ENCODE results near the gene STAC3.

Gene STAC3

GRCh38 chr12:57194253-57194652, 56.7 kb downstream of the STAC3 start:
- H3K9ac ChIP-seq (ENCODE audit: low read length): no peak overlapping the region
- H3K4me3 ChIP-seq (ENCODE audit: low read depth, low read length): no peak overlapping the region
- H3K4me1 ChIP-seq (ENCODE audit: control insufficient read depth, insufficient read depth, low read length): no peaks in the 10 kb centered on the region
- H3K9me3 ChIP-seq (ENCODE audit: control insufficient read depth, insufficient read depth, low read depth, low read length): no peaks in the 10 kb centered on the region
- H3K27ac ChIP-seq (ENCODE audit: low read depth, low read length): no peak overlapping the region
- no peaks in the 10 kb centered on the region for H3K27me3 ChIP-seq (ENCODE audit: control insufficient read depth, insufficient read depth, low read length)
- peaks cover 100% of the 10 kb centered on the region for H3K36me3 ChIP-seq (ENCODE audit: control insufficient read depth, insufficient read depth, low read length)

DNA sequence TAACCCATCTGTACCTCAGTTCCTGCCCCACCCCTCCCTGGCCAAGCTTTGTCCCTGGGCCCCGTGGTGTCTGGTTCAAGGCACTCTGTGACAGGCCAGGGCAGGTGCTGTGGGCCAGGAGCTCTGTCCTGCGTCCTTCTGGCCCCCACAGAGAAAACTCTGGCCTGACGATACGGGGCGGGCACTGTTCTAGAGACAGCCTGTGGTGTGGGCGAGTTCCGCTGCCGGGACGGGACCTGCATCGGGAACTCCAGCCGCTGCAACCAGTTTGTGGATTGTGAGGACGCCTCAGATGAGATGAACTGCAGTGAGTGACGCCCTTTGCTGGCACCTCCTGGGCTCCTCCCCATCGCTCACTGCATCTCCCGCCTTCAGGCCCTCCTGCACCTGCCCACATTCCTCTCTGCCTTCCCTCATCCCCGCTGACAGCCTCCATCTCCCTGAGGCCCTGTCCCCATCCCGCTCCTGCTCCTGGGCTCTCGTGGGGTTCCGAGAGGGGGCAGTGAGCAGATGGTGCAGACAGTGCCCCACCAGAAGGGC, 57.2 kb downstream of the STAC3 start:
- Histone ChIP-seq H3K9me3 (ENCODE audit: control insufficient read depth, insufficient read depth, low read depth, low read length) (no peaks in the 10 kb centered on the region), H3K4me1 (ENCODE audit: control insufficient read depth, insufficient read depth, low read length) (no peaks in the 10 kb centered on the region)

More for the DNA sequence above, 57.2 kb downstream of the STAC3 start:
- H3K36me3 ChIP-seq (ENCODE audit: control insufficient read depth, insufficient read depth, low read length): peaks cover 100% of the 10 kb centered on the region
- no peak overlapping the region for H3K27ac ChIP-seq (ENCODE audit: low read depth, low read length)
- no peak overlapping the region for H3K4me3 ChIP-seq (ENCODE audit: low read depth, low read length)
- H3K9ac ChIP-seq (ENCODE audit: low read length): no peak overlapping the region
- H3K27me3 ChIP-seq (ENCODE audit: control insufficient read depth, insufficient read depth, low read length): no peaks in the 10 kb centered on the region

All from HUES6 (cell line).